NCI-H1694 treated with DMSO at 0.1 percent for 48 hours (cell line): ENCODE data around the gene LSM5.
"Not testable (repeated sequence)": the region's sequence is repeated elsewhere in the genome, so short reads cannot be mapped to it uniquely, and the experiment has no call there.

Source experiments
- DNase-seq: peaks from one replicate; lab custom pipeline; 2025; lab: John Stamatoyannopoulos, UW

LSM5 gene

DNA sequence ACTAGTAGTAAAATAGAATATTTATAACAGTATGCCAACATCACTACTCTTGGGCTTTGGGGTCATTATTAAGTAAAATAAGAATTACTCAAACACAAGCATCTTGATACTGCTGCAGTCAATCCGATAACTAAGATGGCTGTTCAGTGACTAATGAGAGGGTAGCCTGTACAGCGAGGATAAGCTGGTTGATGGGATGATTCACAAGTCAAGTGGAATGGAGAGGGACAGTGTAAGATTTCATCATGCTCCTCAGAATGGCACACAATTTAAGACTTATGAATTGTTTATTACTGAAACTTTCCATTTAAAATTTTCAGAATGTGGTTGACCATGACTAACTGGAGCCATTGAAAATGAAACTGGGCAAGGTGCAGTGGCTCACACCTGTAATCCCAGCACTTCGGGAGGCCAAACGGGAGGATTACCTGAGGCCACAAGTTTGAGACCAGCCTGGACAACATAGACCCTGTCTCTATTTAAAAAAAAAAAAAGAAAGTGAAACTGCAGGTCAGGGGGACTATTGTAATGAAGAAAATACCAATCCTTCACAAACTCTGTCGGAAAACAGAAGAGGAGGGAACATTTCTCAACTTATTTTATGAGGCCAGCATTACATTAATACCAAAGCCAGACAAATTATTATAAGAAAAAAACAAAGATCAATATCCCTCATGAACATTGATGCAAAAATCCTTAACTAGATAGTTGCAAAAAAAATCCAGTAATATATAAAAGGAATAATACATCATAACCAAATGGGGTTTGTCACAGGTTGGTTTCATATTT lies 16.3 kb upstream of the LSM5 start:
- no peak for DNase-seq

DNA sequence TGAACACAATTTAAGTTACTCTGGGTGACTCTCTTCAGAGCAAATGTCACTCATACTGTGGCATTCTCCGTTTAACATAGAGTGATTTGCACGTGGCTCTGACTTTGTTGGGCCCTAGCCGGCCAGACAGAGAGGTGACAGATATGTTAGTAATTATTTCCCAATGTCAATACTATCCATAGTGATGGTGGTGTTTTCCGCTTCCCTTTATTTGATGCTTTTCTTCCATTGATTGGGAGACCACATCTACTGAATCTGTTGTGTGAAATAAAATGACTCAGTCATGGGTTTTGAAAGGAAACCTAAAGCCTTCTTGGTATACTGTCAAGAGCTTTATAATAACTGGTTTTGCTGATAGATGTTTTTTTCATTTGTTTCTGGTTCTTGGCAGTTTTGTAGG lies 12.5 kb upstream of the LSM5 start:
- no peak for DNase-seq

DNA sequence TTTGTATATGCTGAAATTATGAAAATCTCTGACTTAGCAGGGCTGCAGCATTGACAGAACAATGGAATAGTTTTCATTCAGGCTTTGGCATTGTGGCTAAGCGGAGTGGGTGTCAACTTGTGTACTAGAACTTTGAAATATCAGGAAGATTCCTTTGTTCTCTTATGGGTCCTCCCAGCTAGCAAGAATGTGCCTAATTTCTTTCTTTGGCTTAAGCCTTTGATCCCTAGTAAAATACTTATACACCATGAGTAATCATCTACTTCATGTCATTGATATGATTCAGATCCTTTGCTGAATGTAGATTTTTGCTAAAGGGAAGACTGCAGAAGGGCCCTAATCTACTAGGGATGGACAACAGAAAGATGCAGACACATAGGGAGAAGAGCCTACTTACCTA lies 11.3 kb upstream of the LSM5 start:
- DNase-seq: no peak

GRCh38 chr7:32500922-32501341 lies 10.8 kb upstream of the LSM5 start:
- no peak for DNase-seq

- not testable (repeated sequence) for DNase-seq
Measured at GRCh38 chr7:32500216-32500615, 10.0 kb upstream of the LSM5 start.

DNA sequence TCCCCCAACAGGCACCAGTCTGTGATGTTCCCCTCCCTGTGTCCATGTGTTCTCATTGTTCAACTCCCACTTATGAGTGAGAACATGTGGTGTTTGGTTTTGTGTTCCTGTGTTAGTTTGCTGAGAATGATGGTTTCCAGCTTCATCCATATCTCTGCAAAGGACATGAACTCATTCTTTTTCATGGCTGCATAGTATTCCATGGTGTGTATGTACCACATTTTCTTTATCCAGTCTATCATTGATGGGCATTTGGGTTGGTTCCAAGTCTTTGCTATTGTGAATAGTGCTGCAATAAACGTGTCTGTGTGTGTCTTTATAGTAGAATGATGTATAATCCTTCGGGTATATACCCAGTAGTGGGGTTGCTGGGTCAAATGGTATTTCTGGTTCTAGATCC lies 9.6 kb upstream of the LSM5 start:
- not testable (repeated sequence) for DNase-seq

DNA sequence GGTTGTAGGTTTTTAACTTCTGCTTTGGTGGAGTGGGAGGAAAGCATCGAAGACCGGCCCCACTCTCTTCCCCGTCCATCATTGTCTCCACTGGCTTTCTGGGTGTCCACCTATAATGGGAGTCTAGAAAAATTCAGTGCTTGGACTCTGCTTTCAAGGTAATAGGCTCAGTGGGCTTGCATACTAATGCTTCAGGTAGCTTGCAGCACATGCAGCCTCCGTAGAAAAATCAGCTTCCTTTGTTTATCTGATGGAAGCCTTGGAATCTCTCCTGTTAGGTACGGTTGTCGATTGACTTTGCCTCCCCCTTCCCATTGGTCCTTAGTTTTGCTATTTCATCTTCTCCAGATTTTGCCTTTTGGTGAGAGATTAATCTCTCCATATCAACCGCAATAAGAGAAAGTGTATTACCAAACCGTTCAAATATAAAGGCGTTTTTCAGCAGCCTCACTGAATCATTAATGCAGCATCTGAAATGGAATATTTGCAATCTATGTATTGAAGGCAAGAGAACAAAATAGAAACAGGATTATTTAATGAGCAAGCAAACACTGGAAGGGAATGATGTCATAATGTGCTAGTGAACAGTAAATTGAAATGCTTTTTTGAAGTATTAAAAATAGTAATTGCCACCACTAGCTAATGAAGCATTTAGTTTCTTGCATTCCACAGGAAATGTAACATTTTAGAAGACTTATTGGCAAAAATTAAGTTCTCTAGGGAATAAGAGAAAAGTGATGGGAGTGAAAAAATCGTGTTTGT lies 6.1 kb upstream of the LSM5 start:
- no peak for DNase-seq

DNA sequence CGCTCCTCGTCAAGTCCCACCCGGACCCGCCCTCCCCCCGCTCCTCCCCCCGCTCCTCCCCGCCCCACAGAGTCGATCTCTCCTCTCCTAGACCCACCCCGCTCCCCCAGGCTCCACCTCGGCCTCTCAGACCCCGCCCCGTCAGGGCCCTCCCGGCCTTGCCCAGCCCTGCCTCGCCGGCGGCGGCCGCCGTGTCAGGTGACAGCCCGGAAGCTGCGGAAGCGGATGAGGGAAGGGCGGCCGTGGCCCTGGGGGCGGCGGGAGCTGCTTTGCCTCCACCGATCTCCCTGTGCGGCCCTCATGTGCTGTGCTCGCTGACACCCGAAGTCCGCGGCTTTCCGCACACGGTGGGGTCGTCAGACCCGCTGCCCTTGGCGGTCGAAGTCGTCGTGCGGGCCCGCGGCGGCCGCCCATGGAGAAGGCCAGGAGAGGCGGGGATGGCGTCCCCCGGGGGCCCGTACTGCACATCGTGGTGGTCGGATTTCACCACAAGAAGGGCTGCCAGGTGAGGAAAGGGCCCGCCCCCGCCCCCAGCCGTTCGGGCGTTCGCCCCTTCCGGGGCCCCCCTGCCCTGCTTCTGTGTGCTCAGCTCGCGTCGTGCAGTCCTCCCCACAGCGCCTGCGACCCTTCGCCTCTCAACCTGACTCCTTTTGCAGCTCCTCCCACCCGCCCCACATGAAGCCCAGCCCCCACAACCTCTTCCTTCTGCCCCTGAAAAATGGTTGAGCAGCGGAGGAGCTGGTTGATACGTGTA lies 5.3 kb upstream of the LSM5 start, which contains the start of gene AVL9:
Gene AVL9, plus strand, starts transcription at position 192 of the 754 bp plus-strand sequence. Its CDS starts 221 bp downstream, at position 413.
- peak; percentile 86 for DNase-seq

DNA sequence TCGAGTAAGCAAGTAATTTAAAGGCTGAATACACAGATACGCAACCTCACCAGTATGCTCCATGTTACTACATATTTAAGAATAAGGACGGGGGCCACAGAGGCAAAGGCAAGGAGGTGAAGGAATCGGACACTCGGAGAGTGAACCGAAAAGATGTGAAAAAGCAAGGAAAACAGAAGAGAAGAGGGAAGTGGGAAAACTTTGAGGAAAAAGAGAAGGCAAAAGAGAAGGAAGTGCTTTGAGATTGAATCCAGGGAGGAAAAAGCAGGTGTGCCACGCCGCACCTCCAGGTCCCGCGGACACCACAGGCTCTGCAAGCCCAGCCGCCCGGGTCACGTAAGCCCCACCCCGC lies 4.7 kb upstream of the LSM5 start:
- DNase-seq: no peak

GRCh38 chr7:32489788-32490126 lies 423 bp downstream of the LSM5 start:
- DNase-seq: no peak

DNA sequence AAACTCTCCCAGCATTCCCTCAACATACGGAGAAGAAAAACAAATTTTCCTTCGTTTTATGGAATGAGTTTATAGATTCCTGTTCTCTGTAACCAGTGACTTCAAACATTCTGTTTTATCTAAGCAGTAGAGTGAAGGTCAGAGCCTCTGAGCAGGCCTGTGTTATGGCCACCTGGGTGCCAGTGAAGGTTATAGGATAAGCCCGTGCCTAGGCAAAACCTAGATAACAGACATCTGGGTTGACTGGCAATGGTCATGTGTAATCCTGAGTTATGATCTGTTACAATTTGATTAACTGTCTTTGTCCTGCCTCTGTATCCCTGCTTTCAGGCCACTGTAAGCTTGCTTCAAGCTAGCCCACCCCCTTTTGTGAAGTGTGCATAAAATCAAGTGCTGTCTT lies 8.3 kb downstream of the LSM5 start:
- no peak for DNase-seq

DNA sequence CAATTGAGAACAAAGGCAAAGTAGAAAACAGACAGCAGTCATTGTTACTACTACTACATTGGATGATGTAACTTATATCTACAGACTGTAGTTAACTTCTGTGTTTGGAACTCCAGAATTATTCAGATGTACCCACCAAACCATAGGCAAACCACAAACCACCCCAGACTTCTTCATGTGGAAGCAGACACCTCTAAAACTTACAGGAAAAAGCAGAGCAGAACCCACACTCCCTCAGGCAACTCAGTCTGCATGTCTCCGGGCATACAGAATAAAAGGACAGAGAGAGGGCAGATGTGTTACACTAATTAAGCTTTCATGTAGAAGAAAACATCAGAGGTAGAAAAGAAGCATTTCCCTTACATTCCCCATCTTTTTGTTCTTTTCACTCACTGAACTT lies 9.0 kb downstream of the LSM5 start:
- no peak for DNase-seq

- peak; percentile 74 for DNase-seq
Measured at GRCh38 chr7:32479574-32480200, 10.5 kb downstream of the LSM5 start.

GRCh38 chr7:32477649-32477980 lies 12.6 kb downstream of the LSM5 start:
- no peak for DNase-seq

- DNase-seq: no peak
Measured at GRCh38 chr7:32476816-32477648, 13.1 kb downstream of the LSM5 start.

GRCh38 chr7:32474008-32474407 lies 16.2 kb downstream of the LSM5 start:
- DNase-seq: no peak

DNA sequence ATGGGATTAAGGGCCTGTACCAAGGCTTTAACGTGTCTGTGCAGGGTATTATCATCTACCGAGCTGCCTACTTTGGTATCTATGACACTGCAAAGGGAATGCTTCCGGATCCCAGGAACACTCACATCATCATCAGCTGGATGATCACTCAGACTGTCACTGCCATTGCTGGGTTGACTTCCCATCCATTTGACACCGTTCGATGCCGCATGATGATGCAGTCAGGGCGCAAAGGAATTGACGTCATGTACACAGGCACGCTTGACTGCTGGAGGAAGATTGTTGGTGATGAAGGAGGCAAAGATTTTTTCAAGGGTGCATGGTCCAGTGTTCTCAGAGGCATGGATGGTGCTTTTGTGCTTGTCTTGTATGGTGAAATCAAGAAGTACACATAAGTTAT lies 18.2 kb downstream of the LSM5 start:
- DNase-seq: no peak

- no peak for DNase-seq
Measured at GRCh38 chr7:32470871-32471270, 19.3 kb downstream of the LSM5 start.

DNA sequence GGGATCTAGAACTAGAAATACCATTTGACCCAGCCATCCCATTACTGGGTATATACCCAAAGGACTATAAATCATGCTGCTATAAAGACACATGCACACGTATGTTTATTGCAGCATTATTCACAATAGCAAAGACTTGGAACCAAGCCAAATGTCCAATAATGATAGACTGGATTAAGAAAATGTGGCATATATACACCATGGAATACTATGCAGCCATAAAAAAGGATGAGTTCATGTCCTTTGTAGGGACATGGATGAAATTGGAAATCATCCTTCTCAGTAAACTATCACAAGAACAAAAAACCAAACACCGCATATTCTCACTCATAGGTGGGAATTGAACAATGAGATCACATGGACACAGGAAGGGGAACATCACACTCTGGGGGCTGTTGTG lies 20.2 kb downstream of the LSM5 start:
- DNase-seq: not testable (repeated sequence)

DNA sequence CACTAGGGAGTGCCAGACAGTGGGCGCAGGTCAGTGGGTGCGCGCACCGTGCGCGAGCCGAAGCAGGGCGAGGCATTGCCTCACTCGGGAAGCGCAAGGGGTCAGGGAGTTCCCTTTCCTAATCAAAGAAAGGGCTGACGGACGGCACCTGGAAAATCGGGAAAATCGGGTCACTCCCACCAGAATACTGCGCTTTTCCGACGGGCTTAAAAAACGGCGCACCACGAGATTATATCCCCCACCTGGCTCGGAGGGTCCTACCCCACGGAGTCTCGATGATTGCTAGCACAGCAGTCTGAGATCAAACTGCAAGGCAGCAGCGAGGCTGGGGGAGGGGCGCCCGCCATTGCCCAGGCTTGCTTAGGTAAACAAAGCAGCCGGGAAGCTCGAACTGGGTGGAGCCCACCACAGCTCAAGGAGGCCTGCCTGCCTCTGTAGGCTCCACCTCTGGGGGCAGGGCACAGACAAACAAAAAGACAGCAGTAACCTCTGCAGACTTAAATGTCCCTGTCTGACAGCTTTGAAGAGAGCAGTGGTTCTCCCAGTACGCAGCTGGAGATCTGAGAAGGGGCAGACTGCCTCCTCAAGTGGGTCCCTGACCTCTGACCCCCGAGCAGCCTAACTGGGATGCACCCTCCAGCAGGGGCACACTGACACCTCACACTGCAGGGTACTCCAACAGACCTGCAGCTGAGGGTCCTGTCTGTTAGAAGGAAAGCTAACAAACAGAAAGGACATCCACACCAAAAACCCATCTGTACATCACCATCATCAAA lies 25.4 kb downstream of the LSM5 start:
- not testable (repeated sequence) for DNase-seq

DNA sequence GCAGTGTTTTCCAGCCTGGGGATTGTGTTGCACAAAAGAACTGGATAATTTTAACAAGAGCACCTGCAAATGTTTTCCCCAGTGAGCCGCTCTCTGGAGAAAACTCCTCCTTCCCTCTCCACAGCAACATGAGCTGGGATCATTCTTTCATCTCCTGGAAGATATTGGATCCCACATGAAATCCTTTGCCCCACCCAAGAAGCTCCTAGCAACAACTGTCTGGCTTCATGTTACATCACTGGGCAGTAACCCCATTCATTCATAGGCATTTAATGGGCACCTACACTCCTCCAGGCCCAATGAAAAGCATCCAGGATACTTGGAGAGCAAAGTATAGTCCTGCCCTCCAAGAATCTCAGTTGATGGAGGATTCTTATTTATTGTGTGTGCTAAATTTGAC lies 27.2 kb downstream of the LSM5 start:
- DNase-seq: no peak
